RWPE2 (cell line): Measurements from ENCODE around the gene TPRN.

Experiments
- ATAC-seq: fragments of 200-7000 bp; cut with Tn5 transposase; 3 replicates; pipeline ENCODE4 v1.9.1; 2021; ENCODE audit warnings: low read depth
- DNase-seq: peaks from one replicate; pipeline ENCODE4 v3.0.0-alpha.2; 2020; ENCODE audit warnings: low spot score
- H3K27ac ChIP-seq: fragments of 450-650 bp; 2 replicates; pipeline ENCODE4 v1.5.1; 2017; ENCODE audit warnings: mild to moderate bottlenecking; ENCODE audit not compliant: poor library complexity, severe bottlenecking
- H3K27me3 ChIP-seq: fragments of 250-450 bp; sonication (Bioruptor Pico); 2 replicates; pipeline ENCODE4 v1.5.1; 2021; ENCODE audit warnings: mild to moderate bottlenecking, moderate library complexity; ENCODE audit not compliant: insufficient read depth, poor library complexity, severe bottlenecking
- H3K36me3 ChIP-seq: fragments of 250-450 bp; sonication (Bioruptor Pico); 2 replicates; pipeline ENCODE4 v1.5.1; 2020; ENCODE audit warnings: low read depth, mild to moderate bottlenecking, moderate library complexity
- H3K4me1 ChIP-seq: fragments of 250-450 bp; sonication (Bioruptor Pico); 2 replicates; pipeline ENCODE4 v1.5.1; 2021; ENCODE audit warnings: mild to moderate bottlenecking, moderate library complexity; ENCODE audit not compliant: insufficient read depth, poor library complexity, severe bottlenecking
- H3K4me3 ChIP-seq: fragments of 250-450 bp; sonication (Bioruptor Pico); 2 replicates; pipeline ENCODE4 v1.5.1; 2021; ENCODE audit warnings: mild to moderate bottlenecking, moderate library complexity; ENCODE audit not compliant: severe bottlenecking
- H3K9me3 ChIP-seq: fragments of 250-450 bp; sonication (Bioruptor Pico); 2 replicates; pipeline ENCODE4 v1.5.1; 2021; ENCODE audit warnings: mild to moderate bottlenecking, moderate library complexity; ENCODE audit not compliant: severe bottlenecking
- TF ChIP-seq, protein P1 (sequence below): fragments of 450-650 bp; IDR thresholded peaks from one replicate; pipeline ENCODE4 v1.5.1; 2017; ENCODE audit warnings: mild to moderate bottlenecking, moderate library complexity; ENCODE audit not compliant: poor library complexity, severe bottlenecking

TPRN gene

DNA sequence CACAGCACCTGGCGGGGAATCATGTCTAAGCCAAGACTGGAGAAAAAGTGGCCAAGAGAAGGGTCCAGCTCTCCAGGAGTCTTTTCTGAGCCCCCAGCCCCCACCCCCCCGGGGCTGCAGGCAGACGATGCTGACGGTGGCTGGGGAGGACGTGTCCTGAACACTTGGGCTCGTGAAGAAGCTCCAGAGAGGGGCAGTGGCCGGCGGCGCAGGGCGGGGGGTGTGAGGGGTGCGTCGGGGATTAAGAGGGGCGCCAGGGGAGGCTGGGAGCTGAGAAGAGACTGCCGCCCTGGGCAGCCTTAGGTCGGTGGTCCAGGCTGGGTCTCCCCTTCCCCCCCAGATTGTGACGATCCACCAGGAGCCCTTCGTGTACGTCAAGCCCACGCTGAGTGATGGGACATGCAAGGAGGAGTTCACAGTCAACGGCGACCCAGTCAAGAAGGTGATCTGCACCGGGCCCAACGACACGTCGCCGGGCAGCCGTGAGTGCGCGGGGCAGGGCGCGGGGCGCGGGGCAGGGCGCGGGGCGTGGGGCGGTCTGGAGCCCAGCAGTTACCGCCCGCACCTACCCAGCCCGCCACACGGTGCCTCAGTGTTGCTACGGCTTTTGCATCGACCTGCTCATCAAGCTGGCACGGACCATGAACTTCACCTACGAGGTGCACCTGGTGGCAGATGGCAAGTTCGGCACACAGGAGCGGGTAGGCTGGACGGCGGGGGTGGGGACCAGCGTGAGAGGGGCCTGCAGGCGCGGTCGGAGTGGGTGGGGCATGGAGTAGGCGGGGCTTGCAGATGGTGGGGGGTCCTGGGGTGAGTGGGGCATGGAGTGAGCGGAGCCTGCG lies 39.6 kb downstream of the TPRN start:
- peaks cover 53% of the 10 kb centered on the region for H3K27me3 ChIP-seq
- TF ChIP-seq, protein P1, sequence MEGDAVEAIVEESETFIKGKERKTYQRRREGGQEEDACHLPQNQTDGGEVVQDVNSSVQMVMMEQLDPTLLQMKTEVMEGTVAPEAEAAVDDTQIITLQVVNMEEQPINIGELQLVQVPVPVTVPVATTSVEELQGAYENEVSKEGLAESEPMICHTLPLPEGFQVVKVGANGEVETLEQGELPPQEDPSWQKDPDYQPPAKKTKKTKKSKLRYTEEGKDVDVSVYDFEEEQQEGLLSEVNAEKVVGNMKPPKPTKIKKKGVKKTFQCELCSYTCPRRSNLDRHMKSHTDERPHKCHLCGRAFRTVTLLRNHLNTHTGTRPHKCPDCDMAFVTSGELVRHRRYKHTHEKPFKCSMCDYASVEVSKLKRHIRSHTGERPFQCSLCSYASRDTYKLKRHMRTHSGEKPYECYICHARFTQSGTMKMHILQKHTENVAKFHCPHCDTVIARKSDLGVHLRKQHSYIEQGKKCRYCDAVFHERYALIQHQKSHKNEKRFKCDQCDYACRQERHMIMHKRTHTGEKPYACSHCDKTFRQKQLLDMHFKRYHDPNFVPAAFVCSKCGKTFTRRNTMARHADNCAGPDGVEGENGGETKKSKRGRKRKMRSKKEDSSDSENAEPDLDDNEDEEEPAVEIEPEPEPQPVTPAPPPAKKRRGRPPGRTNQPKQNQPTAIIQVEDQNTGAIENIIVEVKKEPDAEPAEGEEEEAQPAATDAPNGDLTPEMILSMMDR: no peak
- DNase-seq: no peak
- no peaks in the 10 kb centered on the region for H3K9me3 ChIP-seq
- H3K4me1 ChIP-seq: no peaks in the 10 kb centered on the region
- no peak overlapping the region for H3K4me3 ChIP-seq
- H3K36me3 ChIP-seq: no peaks in the 10 kb centered on the region
- H3K27ac ChIP-seq: no peak overlapping the region
- no peak for ATAC-seq

DNA sequence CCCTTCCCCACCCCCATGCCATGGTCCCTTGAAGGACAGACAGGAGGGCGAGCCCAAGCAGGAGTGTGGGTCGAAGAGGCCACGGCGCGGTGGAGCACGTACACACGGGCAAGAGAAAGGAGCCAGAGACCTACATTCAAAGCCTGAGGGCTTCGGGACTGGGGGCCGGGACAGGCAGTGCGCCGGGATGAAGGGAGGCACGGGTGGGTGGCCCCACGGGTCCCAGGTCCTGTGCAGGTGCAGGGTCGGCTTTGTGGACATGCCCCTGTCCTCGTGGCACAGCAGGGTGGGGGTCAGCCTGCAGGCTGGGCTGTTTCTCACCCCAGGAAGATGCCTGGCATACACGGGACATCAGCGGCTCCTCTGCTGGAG lies 40.5 kb downstream of the TPRN start:
- no peak overlapping the region for H3K27ac ChIP-seq
- TF ChIP-seq, protein P1: no peak
- no peaks in the 10 kb centered on the region for H3K9me3 ChIP-seq
- ATAC-seq (no peak), DNase-seq (no peak)
- no peak overlapping the region for H3K4me3 ChIP-seq
- no peaks in the 10 kb centered on the region for H3K36me3 ChIP-seq
- H3K27me3 ChIP-seq: peaks cover 45% of the 10 kb centered on the region
- H3K4me1 ChIP-seq: no peaks in the 10 kb centered on the region

- Histone ChIP-seq H3K27ac (no peak overlapping the region), H3K4me3 (no peak overlapping the region), H3K36me3 (no peaks in the 10 kb centered on the region), H3K4me1 (no peaks in the 10 kb centered on the region), H3K27me3 (peaks cover 45% of the 10 kb centered on the region), H3K9me3 (no peaks in the 10 kb centered on the region)
- TF ChIP-seq, protein P1: no peak
- ATAC-seq: no peak
- no peak for DNase-seq
These were observed 41.2 kb downstream of the TPRN start for GRCh38 chr9:137159105-137160053.

DNA sequence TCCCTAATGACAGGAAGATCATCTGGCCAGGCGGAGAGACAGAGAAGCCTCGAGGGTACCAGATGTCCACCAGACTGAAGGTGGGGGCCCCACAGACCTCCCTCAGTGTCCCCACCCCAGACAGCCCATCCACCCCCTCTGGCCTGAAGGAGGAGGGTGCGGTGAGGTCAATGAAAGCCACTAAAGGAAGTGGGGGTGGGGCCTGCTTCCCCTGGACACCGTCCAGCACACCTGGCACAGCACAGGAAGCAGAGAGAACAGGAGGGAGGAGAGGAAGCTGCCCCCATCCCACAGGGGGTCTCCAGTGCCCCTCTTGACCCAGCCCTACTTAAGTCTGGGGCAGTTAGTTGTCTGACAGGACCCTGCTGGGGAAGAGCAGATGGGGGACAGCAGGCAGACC lies 41.9 kb downstream of the TPRN start:
- H3K4me3 ChIP-seq: no peak overlapping the region
- no peak overlapping the region for H3K27ac ChIP-seq
- no peak for DNase-seq
- no peak for ATAC-seq
- H3K27me3 ChIP-seq: peaks cover 45% of the 10 kb centered on the region
- no peaks in the 10 kb centered on the region for H3K36me3 ChIP-seq
- no peaks in the 10 kb centered on the region for H3K9me3 ChIP-seq
- TF ChIP-seq, protein P1: no peak
- H3K4me1 ChIP-seq: no peaks in the 10 kb centered on the region
